Vagina (tissue), 2 donors: ENCODE data around the gene ACTRT2. TPM values are rescaled to one million over a fixed set of nuclear protein-coding genes. Genes with fewer than 3 reads are reported as not detected.

Experiments used
- DNase-seq, 2 donors: peaks; one replicate each; pipeline ENCODE4 v3.0.0-alpha.2; 2017; ENCODE audit errors: extremely low spot score in 2 of 2
- H3K27ac ChIP-seq: fragments of 200-600 bp; sonication (generic); one replicate; pipeline ENCODE4 v1.5.1; 2019
- H3K27me3 ChIP-seq: fragments of 200-600 bp; sonication (generic); one replicate; pipeline ENCODE4 v1.5.1; 2019
- H3K36me3 ChIP-seq, 2 donors: fragments of 200-600 bp; sonication (generic); one replicate each; pipeline ENCODE4 v1.5.1; 2017 to 2019
- H3K4me1 ChIP-seq: fragments of 200-600 bp; sonication (generic); one replicate; pipeline ENCODE4 v1.5.1; 2019
- H3K4me3 ChIP-seq, 2 donors: fragments of 200-600 bp; sonication (generic); 1 replicate in 1 of 2; 2 replicates in 1 of 2; pipeline ENCODE4 v1.5.1; 2016 to 2019
- H3K9me3 ChIP-seq: fragments of 200-600 bp; sonication (generic); one replicate; pipeline ENCODE4 v1.5.1; 2019
- POLR2A ChIP-seq, 2 donors: fragments of 450-650 bp; IDR thresholded peaks; one replicate each; pipeline ENCODE4 v1.6.1; 2017; ENCODE audit warnings: antibody characterized with exemption in 2 of 2, mild to moderate bottlenecking in 2 of 2, moderate library complexity in 2 of 2
- POLR2AphosphoS5 ChIP-seq, 2 donors: sonication (generic); formaldehyde crosslinking; IDR thresholded peaks; one replicate each; pipeline ENCODE4 v1.9.0; 2017; ENCODE audit warnings: antibody characterized with exemption in 2 of 2, mild to moderate bottlenecking in 2 of 2, low read depth in 1 of 2; ENCODE audit not compliant: insufficient read depth in 1 of 2
- intact Hi-C: fragments of 100-400 bp; cut with DNase I; formaldehyde crosslinking; loops from one replicate; pipeline ENCODE4 v1.15.1; 2023
- total RNA-seq: library from RNA; depleted of rRNA; stranded (reverse); fragments of >200 nt; gene quantifications from one replicate; pipeline ENCODE4 v1.2.3, GENCODE V29; 2016
- TF ChIP-seq, protein P1 (sequence below), 3 experiments: fragments of 450-650 bp in 2 of 3; fragments of 200-600 bp in 1 of 3; sonication (generic) in 1 of 3; IDR thresholded peaks; one replicate each; pipeline ENCODE4 v1.5.1; 2017 to 2019; ENCODE audit warnings: antibody characterized with exemption in 3 of 3, mild to moderate bottlenecking in 2 of 3, moderate library complexity in 2 of 3

The ACTRT2 gene
- total RNA-seq, 1 donor from 2014 or later = not detected

DNA sequence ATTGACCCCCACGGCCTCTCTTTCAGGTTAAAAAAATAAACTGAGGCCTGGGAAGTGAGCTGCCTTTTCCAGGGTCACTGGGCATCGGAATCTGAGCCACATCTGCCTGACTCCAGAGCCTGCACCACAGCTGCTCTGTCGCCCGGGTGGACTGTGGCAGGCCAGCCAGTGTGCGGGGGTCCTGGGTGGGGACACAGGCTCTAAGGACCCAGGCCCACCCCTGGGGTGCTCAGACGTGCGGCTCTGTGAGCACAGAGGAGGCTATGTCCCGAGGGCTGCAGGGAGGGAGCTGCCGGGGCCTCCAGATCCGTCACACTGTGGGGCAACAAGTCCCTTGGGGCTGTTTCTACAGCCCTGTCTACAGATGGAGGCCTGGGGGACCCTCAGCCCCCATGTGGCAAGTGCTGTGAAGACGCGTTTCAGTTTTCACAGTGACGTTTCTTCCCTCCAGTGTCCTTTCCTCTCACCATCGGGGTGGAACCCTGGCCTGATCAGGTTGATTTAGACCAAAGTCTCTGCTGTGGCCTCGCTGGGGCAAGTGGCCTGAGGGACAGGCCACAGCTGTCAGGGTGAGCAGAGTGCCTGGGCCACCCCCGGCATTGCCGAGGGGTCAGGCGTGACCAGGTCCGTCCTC lies 39.2 kb upstream of the ACTRT2 start:
- no peaks in the 10 kb centered on the region for H3K27me3 ChIP-seq

DNA sequence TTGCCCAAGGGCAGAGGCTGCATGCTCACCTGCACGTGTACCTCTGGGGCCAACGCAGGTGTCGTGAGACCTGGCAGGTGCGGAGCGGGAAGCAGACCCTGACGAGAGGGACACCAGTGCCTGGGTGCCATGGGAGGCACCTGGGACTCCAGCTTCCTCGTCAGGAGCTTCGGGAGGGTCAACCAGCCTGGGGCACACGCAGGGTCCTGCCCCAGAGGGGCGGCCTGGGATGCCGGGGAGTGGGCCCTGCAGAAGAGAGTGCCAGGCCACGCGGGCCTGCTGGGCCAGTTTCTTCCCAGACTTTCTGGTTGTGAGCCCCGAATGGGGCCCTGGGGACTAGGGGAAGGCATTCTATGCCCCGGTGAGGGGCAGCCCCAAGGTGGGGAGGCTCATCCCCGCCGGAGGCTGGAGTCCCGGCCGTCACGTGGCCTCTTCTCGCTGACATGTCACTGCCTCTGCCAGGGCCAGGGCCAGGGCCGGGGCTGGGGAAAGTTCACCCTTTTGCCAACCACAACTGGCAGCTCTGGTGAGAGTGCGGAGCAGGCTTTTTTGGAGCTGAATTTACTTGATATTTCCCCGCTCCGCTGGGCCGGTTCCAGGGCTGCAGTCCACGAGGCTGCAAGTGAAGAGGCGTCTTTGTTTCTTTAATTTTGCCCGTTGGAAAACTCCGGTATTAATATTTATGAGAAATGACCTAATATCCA lies 38.5 kb upstream of the ACTRT2 start:
- Histone ChIP-seq H3K27me3 (no peaks in the 10 kb centered on the region), H3K9me3 (no peaks in the 10 kb centered on the region), H3K36me3 (no peaks in the 10 kb centered on the region), H3K4me3 (no peak overlapping the region), H3K4me1 (no peaks in the 10 kb centered on the region), H3K27ac (no peak overlapping the region)
- TF ChIP-seq POLR2A (IDR thresholded peaks at IDR 0.05) = no peak
- no peak for TF ChIP-seq POLR2AphosphoS5 (IDR thresholded peaks at IDR 0.05; ENCODE audit: insufficient read depth in 1 of 2, low read depth in 1 of 2)
- TF ChIP-seq, protein P1, sequence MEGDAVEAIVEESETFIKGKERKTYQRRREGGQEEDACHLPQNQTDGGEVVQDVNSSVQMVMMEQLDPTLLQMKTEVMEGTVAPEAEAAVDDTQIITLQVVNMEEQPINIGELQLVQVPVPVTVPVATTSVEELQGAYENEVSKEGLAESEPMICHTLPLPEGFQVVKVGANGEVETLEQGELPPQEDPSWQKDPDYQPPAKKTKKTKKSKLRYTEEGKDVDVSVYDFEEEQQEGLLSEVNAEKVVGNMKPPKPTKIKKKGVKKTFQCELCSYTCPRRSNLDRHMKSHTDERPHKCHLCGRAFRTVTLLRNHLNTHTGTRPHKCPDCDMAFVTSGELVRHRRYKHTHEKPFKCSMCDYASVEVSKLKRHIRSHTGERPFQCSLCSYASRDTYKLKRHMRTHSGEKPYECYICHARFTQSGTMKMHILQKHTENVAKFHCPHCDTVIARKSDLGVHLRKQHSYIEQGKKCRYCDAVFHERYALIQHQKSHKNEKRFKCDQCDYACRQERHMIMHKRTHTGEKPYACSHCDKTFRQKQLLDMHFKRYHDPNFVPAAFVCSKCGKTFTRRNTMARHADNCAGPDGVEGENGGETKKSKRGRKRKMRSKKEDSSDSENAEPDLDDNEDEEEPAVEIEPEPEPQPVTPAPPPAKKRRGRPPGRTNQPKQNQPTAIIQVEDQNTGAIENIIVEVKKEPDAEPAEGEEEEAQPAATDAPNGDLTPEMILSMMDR (IDR thresholded peaks at IDR 0.05) = no peak
- intact Hi-C loops = no loop called here
- DNase-seq = no peak

More for the DNA sequence above, 39.2 kb upstream of the ACTRT2 start:
- Histone ChIP-seq H3K4me3 (no peak overlapping the region), H3K36me3 (no peaks in the 10 kb centered on the region), H3K27ac (no peak overlapping the region), H3K4me1 (no peaks in the 10 kb centered on the region), H3K9me3 (no peaks in the 10 kb centered on the region)
- intact Hi-C loops = no loop called here
- TF ChIP-seq POLR2AphosphoS5 (IDR thresholded peaks at IDR 0.05; ENCODE audit: insufficient read depth in 1 of 2, low read depth in 1 of 2) = no peak
- TF ChIP-seq, protein P1 (IDR thresholded peaks at IDR 0.05) = no peak
- no peak for TF ChIP-seq POLR2A (IDR thresholded peaks at IDR 0.05)
- no peak for DNase-seq

DNA sequence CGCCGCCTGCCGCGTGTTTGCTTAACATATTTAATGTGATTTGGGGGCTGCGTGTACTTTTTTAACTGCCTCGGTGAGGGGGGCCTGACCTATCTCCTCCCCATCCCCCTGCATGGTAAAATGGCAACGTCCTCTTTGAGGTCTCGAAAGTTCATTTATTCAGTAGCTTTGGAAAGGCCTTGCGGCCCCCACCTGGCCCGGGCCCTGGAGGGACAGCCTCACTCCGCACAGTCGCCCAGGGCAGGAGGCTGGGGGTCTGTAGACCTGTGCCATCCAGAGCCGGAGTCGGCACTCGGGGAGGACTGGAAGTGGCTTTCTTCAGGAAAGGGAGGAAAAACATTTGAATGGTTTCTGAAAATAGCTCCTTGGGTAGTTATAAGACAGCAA lies 38.0 kb upstream of the ACTRT2 start:
- DNase-seq = no peak
- Histone ChIP-seq H3K36me3 (no peaks in the 10 kb centered on the region), H3K4me1 (no peaks in the 10 kb centered on the region), H3K4me3 (no peak overlapping the region), H3K27ac (no peak overlapping the region), H3K9me3 (no peaks in the 10 kb centered on the region), H3K27me3 (no peaks in the 10 kb centered on the region)
- TF ChIP-seq POLR2A (IDR thresholded peaks at IDR 0.05) (no peak), POLR2AphosphoS5 (IDR thresholded peaks at IDR 0.05; ENCODE audit: insufficient read depth in 1 of 2, low read depth in 1 of 2) (no peak)
- TF ChIP-seq, protein P1 (IDR thresholded peaks at IDR 0.05) = no peak
- intact Hi-C loops = no loop called here

DNA sequence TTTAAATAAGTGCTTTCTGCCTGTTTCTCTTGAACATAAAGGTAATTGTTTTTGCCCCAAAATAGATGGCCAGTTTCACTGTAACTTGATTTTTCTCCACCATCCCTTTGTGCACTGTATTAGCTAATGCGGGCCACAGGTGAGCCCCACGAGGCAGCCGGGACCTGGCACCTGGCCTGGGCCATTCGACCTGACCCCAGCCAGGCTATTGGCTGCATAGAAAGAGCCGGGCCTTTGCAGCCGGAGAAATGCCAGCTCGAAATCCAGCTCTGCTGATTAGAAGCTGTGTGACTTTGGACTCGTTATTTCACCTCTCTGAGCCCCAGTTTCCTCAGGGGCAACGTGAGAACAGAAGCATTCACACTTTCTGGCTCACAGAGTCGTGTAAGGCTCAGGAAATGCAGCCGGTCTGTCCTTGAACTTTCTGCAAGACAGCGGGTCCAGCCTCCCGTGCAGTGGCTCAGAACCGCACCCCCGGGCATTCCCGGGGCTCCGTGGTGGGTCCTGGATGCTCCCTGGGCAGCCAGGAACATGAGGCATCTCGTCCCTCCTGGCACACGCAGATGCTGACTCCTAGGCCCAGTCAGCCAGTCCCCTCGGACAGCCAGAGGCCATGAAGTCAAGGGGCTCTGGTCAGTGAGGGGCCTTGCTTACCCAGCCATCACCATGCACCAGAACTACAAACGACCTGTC lies 37.4 kb upstream of the ACTRT2 start:
- Histone ChIP-seq H3K9me3 (no peaks in the 10 kb centered on the region), H3K36me3 (no peaks in the 10 kb centered on the region), H3K4me3 (no peak overlapping the region), H3K27me3 (no peaks in the 10 kb centered on the region), H3K4me1 (no peaks in the 10 kb centered on the region), H3K27ac (no peak overlapping the region)
- intact Hi-C loops = no loop called here
- TF ChIP-seq, protein P1 (IDR thresholded peaks at IDR 0.05) = no peak
- no peak for TF ChIP-seq POLR2A (IDR thresholded peaks at IDR 0.05)
- no peak for TF ChIP-seq POLR2AphosphoS5 (IDR thresholded peaks at IDR 0.05; ENCODE audit: insufficient read depth in 1 of 2, low read depth in 1 of 2)
- DNase-seq = no peak
